HG02763 (cell line): Measurements from ENCODE around the gene LRPPRC.

Source experiments
- ATAC-seq: cut with Tn5 transposase; IDR thresholded peaks from one replicate; pipeline ENCODE4 v1.9.1; 2021; ENCODE audit warnings: mild to moderate bottlenecking, moderate library complexity; ENCODE audit not compliant: unreplicated experiment

Gene LRPPRC

GRCh38 chr2:43872151-43872550 is 123.6 kb downstream of the LRPPRC start:
- no peak for ATAC-seq

GRCh38 chr2:43855292-43855691 is 140.5 kb downstream of the LRPPRC start:
- ATAC-seq, result no peak

- no peak for ATAC-seq
Observed at GRCh38 chr2:43854671-43855070, 141.1 kb downstream of the LRPPRC start.

- ATAC-seq, result no peak
Observed at GRCh38 chr2:43853141-43854081, 142.4 kb downstream of the LRPPRC start.

- no peak for ATAC-seq
Observed at GRCh38 chr2:43852196-43852730, 143.5 kb downstream of the LRPPRC start.

GRCh38 chr2:43851011-43851980 is 144.5 kb downstream of the LRPPRC start:
- ATAC-seq, result no peak

- no peak for ATAC-seq
Observed at GRCh38 chr2:43848214-43848613, 147.6 kb downstream of the LRPPRC start.

- no peak for ATAC-seq
Observed at GRCh38 chr2:43846140-43846793, 149.5 kb downstream of the LRPPRC start.

GRCh38 chr2:43845181-43845580 is 150.6 kb downstream of the LRPPRC start:
- no peak for ATAC-seq

GRCh38 chr2:43842866-43843226 is 152.9 kb downstream of the LRPPRC start:
- ATAC-seq, result no peak

GRCh38 chr2:43841949-43842865 is 153.6 kb downstream of the LRPPRC start:
- ATAC-seq, result no peak

- no peak for ATAC-seq
Observed at GRCh38 chr2:43840965-43841364, 154.8 kb downstream of the LRPPRC start.

- no peak for ATAC-seq
Observed at GRCh38 chr2:43839776-43840564, 155.8 kb downstream of the LRPPRC start.

GRCh38 chr2:43838560-43839267 is 157.1 kb downstream of the LRPPRC start, which contains the start of the genes ABCG5 and ABCG8:
Gene ABCG5 (minus strand): TSS chr2:43838839. CDS start chr2:43838679, 160 bp downstream.
Gene ABCG8 (plus strand): TSS chr2:43838971. CDS start chr2:43839054, 83 bp downstream.
- no peak for ATAC-seq

- no peak for ATAC-seq
Observed at GRCh38 chr2:43837831-43838559, 157.8 kb downstream of the LRPPRC start.

GRCh38 chr2:43837033-43837432 is 158.8 kb downstream of the LRPPRC start:
- no peak for ATAC-seq
